Activated B cell treated with CpG ODN at 0.5 μM for 24 hours (primary cell): ENCODE results near the gene ZBED5. TPM values are rescaled to one million over a fixed set of nuclear protein-coding genes. Genes with fewer than 3 reads are reported as not detected.

Source experiments
- total RNA-seq: library from RNA; stranded (reverse); gene quantifications from 2 replicates; pipeline ENCODE4 v1.2.3, GENCODE V29; 2022

ZBED5 gene
- total RNA-seq, 1 donor from 2014 or later: 116 TPM

Other genes with a start within 250 kb of the ZBED5 start
- not detected in 2 replicates for gene IRAG1, start 164.3 kb downstream of the ZBED5 start, total RNA-seq
- 50.6 and 52.8 TPM in 2 replicates for gene CTR9, start 106.8 kb downstream of the ZBED5 start, total RNA-seq
- 675 and 769 TPM in 2 replicates for gene EIF4G2, start 49.1 kb downstream of the ZBED5 start, total RNA-seq